GM21576 (cell line): ENCODE data around the gene EID1.
"Not testable (repeated sequence)": the region's sequence is repeated elsewhere in the genome, so short reads cannot be mapped to it uniquely, and the experiment has no call there.

Experiments
- ATAC-seq: cut with Tn5 transposase; IDR thresholded peaks from one replicate; pipeline ENCODE4 v1.9.1; 2021; ENCODE audit warnings: mild to moderate bottlenecking, moderate library complexity; ENCODE audit not compliant: unreplicated experiment

The EID1 gene

DNA sequence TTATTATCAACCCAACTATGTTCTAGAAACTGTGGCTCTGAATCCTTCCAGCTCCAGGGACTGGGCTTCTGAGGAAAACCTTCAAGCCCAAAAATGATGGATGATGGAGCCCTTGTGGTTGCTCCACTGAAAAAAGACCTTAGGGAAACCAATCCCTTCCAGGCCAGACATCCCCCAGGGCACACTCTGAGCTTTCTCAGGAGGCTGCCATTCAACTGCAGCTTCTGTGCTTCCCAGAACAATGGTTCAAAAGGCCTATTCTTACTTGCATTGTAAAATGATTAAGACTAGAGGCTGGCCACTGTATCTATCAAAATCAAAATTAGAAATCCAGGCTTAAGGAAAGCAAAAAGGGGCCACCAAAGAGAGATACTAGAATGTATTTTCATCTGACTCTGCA lies 27.3 kb downstream of the EID1 start:
- no peak for ATAC-seq

- no peak for ATAC-seq
Measured at GRCh38 chr15:48905847-48906246, 27.9 kb downstream of the EID1 start.

DNA sequence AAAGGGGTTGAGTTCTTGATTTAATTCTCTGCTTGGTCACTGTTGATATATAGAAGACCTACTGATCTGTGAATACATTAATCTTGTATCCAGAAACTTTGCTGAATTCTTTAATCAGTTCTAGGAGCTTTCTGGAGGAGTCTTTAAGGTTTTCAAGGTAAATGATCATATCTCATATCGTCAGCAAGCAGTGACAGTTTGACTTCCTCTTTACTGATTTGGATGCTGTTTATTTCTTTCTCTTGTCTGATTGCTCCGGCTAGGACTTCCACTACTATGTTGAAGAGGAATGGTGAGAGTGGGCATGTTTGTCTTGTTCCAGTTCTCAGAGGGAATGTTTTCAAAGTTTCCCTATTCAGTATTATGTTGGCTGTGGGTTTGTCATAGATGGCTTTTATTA lies 31.4 kb downstream of the EID1 start:
- not testable (repeated sequence) for ATAC-seq

DNA sequence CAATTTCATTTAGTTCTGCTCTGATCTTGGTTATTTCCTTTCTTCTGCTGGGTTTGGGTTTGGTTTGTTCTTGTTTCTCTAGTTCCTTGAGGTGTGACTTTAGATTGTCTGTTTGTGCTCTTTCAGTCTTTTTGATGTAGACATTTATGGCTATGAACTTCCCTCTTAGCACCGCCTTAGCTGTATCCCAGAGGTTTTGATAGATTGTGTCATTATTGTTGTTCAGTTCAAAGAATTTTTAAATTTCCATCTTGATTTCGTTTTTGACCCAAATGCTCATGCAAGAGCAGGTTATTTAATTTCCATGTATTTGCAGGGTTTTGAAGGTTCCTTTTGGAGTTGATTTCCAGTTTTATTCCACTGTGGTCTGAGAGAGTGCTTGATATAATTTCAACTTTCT lies 32.6 kb downstream of the EID1 start:
- ATAC-seq, result not testable (repeated sequence)

GRCh38 chr15:48913141-48913540 lies 35.2 kb downstream of the EID1 start:
- no peak for ATAC-seq

DNA sequence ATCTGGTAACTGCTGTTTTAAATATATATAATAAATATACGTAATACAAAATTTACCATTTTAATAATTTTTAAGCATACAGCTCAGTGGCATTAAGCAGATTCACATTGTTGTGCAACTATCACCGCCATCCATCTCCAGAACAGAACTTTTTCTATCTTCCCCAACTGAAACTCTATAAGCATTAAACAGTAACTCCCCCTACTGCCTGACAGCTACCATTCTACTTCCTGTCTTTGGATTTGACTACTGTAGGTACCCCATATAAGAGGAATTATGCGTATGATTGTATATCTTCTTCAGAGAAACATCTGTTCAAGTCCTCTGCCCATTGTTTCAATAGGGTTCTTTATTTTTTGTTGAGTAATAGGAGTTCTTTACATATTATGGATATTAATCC lies 36.8 kb downstream of the EID1 start:
- ATAC-seq, result no peak

GRCh38 chr15:48915861-48916260 lies 37.9 kb downstream of the EID1 start:
- ATAC-seq, result no peak

GRCh38 chr15:48916721-48917120 lies 38.8 kb downstream of the EID1 start:
- ATAC-seq, result no peak

DNA sequence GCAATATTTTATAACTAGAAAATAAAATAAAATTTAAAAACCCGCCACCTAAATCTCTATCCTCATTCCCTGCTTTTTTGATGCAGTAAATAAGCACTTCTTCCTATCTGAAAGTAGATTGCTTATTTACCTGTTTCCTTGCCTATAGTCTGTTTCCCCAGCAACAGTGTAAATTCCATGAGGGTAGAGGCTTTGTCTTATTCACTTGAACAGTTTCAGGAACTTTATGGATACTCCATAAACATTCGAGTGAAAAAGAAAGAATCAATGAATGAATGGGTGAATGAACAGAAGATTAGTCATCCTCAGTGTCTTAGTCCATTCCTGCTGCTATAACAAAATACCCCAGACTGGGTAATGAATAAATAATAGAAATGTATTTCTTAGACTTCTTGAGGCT lies 44.1 kb downstream of the EID1 start:
- no peak for ATAC-seq

GRCh38 chr15:48924528-48925393 lies 46.8 kb downstream of the EID1 start:
- ATAC-seq, result no peak

- ATAC-seq, result no peak
Measured at GRCh38 chr15:48925714-48926223, 47.8 kb downstream of the EID1 start.

DNA sequence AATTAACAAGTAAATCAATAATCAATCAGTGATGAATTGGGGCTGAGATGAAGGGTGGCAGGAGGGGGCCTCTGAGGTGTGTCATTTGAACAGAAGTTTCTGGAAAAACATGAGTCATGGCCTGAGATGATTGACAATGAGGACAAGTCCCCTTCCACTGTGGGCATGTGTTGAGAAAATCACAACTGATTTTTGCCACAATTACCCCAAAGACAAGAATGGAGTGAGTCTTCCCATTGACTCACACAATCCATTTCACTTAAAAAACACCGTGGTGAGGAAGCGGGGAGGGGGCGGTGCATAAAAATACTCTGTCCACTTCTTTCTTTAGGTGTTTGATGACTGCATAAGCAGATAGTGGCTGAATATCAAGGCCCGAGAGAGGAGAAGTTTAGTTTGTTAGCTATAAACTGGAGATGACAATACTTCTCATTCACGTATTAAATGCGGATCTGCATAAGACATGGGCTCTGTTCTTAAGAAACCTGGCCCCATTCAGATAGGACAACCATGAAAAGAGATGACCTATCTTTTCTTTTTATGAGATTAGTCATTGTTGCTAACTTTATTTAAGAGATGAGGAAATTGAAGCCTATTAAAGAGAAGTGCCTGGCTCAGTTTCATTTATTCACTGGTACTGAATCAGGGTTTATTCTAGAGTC lies 51.1 kb downstream of the EID1 start:
- ATAC-seq, result no peak

- no peak for ATAC-seq
Measured at GRCh38 chr15:48929661-48930060, 51.7 kb downstream of the EID1 start.
